GM15510 (cell line): ENCODE results near the gene CSTF2.
A peak's percentile ranks its signal among the peaks of the same experiment; 100 is the strongest.

Experiments
- POLR2A ChIP-seq: IDR thresholded peaks from 3 replicates; pipeline ENCODE4 v1.6.1; 2011; ENCODE audit warnings: borderline replicate concordance; ENCODE audit not compliant: insufficient read length; ENCODE audit errors: extremely low read depth

CSTF2 gene

GRCh38 chrX:100819837-100820666 lies at the start of gene CSTF2:
Gene CSTF2 (plus strand): TSS chrX:100820391. CDS start chrX:100820417, 26 bp downstream.
- peak; percentile 70 for TF ChIP-seq POLR2A

GRCh38 chrX:100797359-100797758 lies 22.8 kb upstream of the CSTF2 start:
- TF ChIP-seq POLR2A: no peak

- no peak for TF ChIP-seq POLR2A
Observed at GRCh38 chrX:100798484-100799214, 21.5 kb upstream of the CSTF2 start.

GRCh38 chrX:100802843-100803242 lies 17.3 kb upstream of the CSTF2 start:
- no peak for TF ChIP-seq POLR2A

- no peak for TF ChIP-seq POLR2A
Observed at GRCh38 chrX:100804780-100805179, 15.4 kb upstream of the CSTF2 start.

- no peak for TF ChIP-seq POLR2A
Observed at GRCh38 chrX:100812216-100813158, 7.7 kb upstream of the CSTF2 start.

GRCh38 chrX:100817340-100817739 lies 2.9 kb upstream of the CSTF2 start:
- TF ChIP-seq POLR2A: no peak

GRCh38 chrX:100819534-100819836 lies 706 bp upstream of the CSTF2 start:
- no peak for TF ChIP-seq POLR2A

- TF ChIP-seq POLR2A: no peak
Observed at GRCh38 chrX:100829730-100830129, 9.5 kb downstream of the CSTF2 start.

GRCh38 chrX:100830143-100830542 lies 10.0 kb downstream of the CSTF2 start:
- no peak for TF ChIP-seq POLR2A

- TF ChIP-seq POLR2A: no peak
Observed at GRCh38 chrX:100830547-100830946, 10.4 kb downstream of the CSTF2 start.

GRCh38 chrX:100831219-100831946 lies 11.2 kb downstream of the CSTF2 start:
- TF ChIP-seq POLR2A: no peak

GRCh38 chrX:100850317-100850716 lies 30.1 kb downstream of the CSTF2 start:
- TF ChIP-seq POLR2A: no peak

- no peak for TF ChIP-seq POLR2A
Observed at GRCh38 chrX:100852810-100853209, 32.6 kb downstream of the CSTF2 start.
